HG02759 (cell line): ENCODE measurements around the gene STEAP2.

Source experiments
- ATAC-seq: cut with Tn5 transposase; IDR thresholded peaks from one replicate; pipeline ENCODE4 v1.9.1; 2021; ENCODE audit warnings: mild to moderate bottlenecking, moderate library complexity; ENCODE audit not compliant: unreplicated experiment

STEAP2 gene

GRCh38 chr7:90267263-90267858 lies 55.8 kb downstream of the STEAP2 start:
- ATAC-seq, result no peak

GRCh38 chr7:90269163-90269562 lies 57.6 kb downstream of the STEAP2 start:
- no peak for ATAC-seq

GRCh38 chr7:90270431-90271178 lies 59.1 kb downstream of the STEAP2 start:
- ATAC-seq, result no peak

GRCh38 chr7:90271753-90272152 lies 60.2 kb downstream of the STEAP2 start:
- ATAC-seq, result no peak

GRCh38 chr7:90272242-90272641 lies 60.7 kb downstream of the STEAP2 start:
- no peak for ATAC-seq

GRCh38 chr7:90274161-90274560 lies 62.6 kb downstream of the STEAP2 start:
- ATAC-seq, result no peak

- ATAC-seq, result no peak
These were observed 64.6 kb downstream of the STEAP2 start for GRCh38 chr7:90276033-90276728.
